K562 (cell line): ENCODE measurements around the gene RECK. TPM values are rescaled to one million over a fixed set of nuclear protein-coding genes. Genes with fewer than 3 reads are reported as not detected.

ENCODE experiments used
- ATAC-seq: fragments of 200-7000 bp; cut with Tn5 transposase; 3 replicates; pipeline ENCODE4 v1.9.1; 2020; ENCODE audit warnings: moderate library complexity
- BruUV-seq: library from RNA; stranded (reverse); fragments of 400-500 nt; replicated peaks from 2 replicates; lab custom pipeline; 2021; lab: Mats Ljungman, UMichigan
- CTCF ChIA-PET: fragments of 300-600 bp; formaldehyde crosslinking; extraction: SDS; loops from one replicate; lab custom pipeline; 2021; ENCODE audit warnings: low intra/inter-chr PET ratio; lab: Yijun Ruan, JAX
- POLR2A ChIA-PET: fragments of 300-600, 350-650 bp; sonication (Branson Sonifier 250); formaldehyde crosslinking; extraction: SDS; loops from one replicate; lab custom pipeline; 2021; ENCODE audit warnings: antibody characterized with exemption, inconsistent platforms; lab: Yijun Ruan, JAX
- DNase-seq, 4 experiments: peaks; one replicate each; pipeline versions ENCODE4 v3.0.0 to v3.0.0-alpha.2; 2011 to 2018; ENCODE audit warnings: low spot score in 3 of 4, mixed read lengths in 3 of 4; ENCODE audit errors: extremely low read depth in 1 of 4
- FAIRE-seq: peaks from 2 replicates; lab custom pipeline; 2011; peaks lifted over from hg19 to GRCh38; lab: Jason Lieb, UNC
- H2AFZ ChIP-seq: 2 replicates; pipeline ENCODE4 v1.6.0; 2011; ENCODE audit warnings: low read depth, low read length, control low read depth, inconsistent platforms
- H3K27ac ChIP-seq: fragments of 200-600 bp; 3 replicates; pipeline ENCODE4 v1.8.0; 2011; ENCODE audit warnings: low read depth, mild to moderate bottlenecking, control low read depth, inconsistent platforms, low read length, moderate library complexity, mixed read lengths; ENCODE audit errors: extremely low read depth
- H3K27me3 ChIP-seq, 2 experiments: fragments of 300-600 bp in 1 of 2; 2 replicates in 1 of 2; 3 replicates in 1 of 2; pipeline versions ENCODE4 v1.6.0 to v1.8.0; 2011; ENCODE audit warnings: inconsistent platforms in 2 of 2, low read length in 2 of 2, mild to moderate bottlenecking in 1 of 2, mixed read lengths in 1 of 2, moderate library complexity in 1 of 2; ENCODE audit not compliant: control insufficient read depth in 2 of 2, insufficient read depth in 2 of 2
- H3K36me3 ChIP-seq: fragments of 300-600 bp; 3 replicates; pipeline ENCODE4 v1.8.0; 2011; ENCODE audit warnings: mild to moderate bottlenecking, low read length, inconsistent platforms; ENCODE audit not compliant: control insufficient read depth, insufficient read depth
- H3K4me1 ChIP-seq, 2 experiments: fragments of 200-600 bp in 1 of 2; replicated peaks in 1 of 2; 2 replicates in 1 of 2; 3 replicates in 1 of 2; pipeline versions ENCODE4 v1.5.1 to v1.8.0; 2011; ENCODE audit warnings: inconsistent platforms in 2 of 2, low read length in 2 of 2, mild to moderate bottlenecking in 1 of 2, mixed read lengths in 1 of 2, moderate library complexity in 1 of 2; ENCODE audit not compliant: control insufficient read depth in 2 of 2, insufficient read depth in 2 of 2
- H3K4me2 ChIP-seq: 2 replicates; pipeline ENCODE4 v1.6.1; 2011; ENCODE audit warnings: low read length, control low read depth, inconsistent platforms, mixed read lengths; ENCODE audit not compliant: insufficient read depth
- H3K4me3 ChIP-seq: fragments of 200-600 bp; sonication (generic), shearing (Covaris generic); 2 replicates; pipeline ENCODE4 v1.5.1; 2016; ENCODE audit warnings: control low read depth, inconsistent platforms
- H3K79me2 ChIP-seq: fragments of 200-600 bp; 3 replicates; pipeline ENCODE4 v1.8.0; 2011; ENCODE audit warnings: low read length, inconsistent platforms; ENCODE audit not compliant: control insufficient read depth, insufficient read depth
- H3K9ac ChIP-seq, 2 experiments: 2 replicates each; pipeline versions ENCODE4 v1.6.0 to v1.6.1; 2011; ENCODE audit warnings: low read depth in 2 of 2, low read length in 2 of 2, control low read depth in 1 of 2, inconsistent platforms in 1 of 2, mild to moderate bottlenecking in 1 of 2, mixed read lengths in 1 of 2; ENCODE audit not compliant: insufficient read depth in 1 of 2
- H3K9me1 ChIP-seq: one replicate; pipeline ENCODE4 v1.6.0; 2011; ENCODE audit warnings: inconsistent platforms, mild to moderate bottlenecking, low read length, moderate library complexity; ENCODE audit not compliant: control insufficient read depth, insufficient read depth
- H3K9me3 ChIP-seq: replicated peaks from 2 replicates; pipeline ENCODE4 v1.5.1; 2011; ENCODE audit warnings: low read depth, low read length, inconsistent platforms; ENCODE audit not compliant: control insufficient read depth, insufficient read depth
- H4K20me1 ChIP-seq: replicated peaks from 2 replicates; pipeline ENCODE4 v1.6.1; 2011; ENCODE audit warnings: low read length, inconsistent platforms, mixed read lengths; ENCODE audit not compliant: control insufficient read depth, insufficient read depth
- BACH1 ChIP-seq: fragments of 200-800 bp; sonication (Bioruptor generic); IDR thresholded peaks from 2 replicates; pipeline ENCODE4 v1.6.1; 2016; ENCODE audit warnings: missing genetic modification characterization, missing compliant biosample characterization
- BMI1 ChIP-seq: fragments of 150-350 bp; IDR thresholded peaks from 2 replicates; pipeline ENCODE4 v1.6.1; 2014; ENCODE audit warnings: low read length
- E2F3 ChIP-seq: fragments of 250-450 bp; sonication (Bioruptor Pico); IDR thresholded peaks from 2 replicates; pipeline ENCODE4 v1.4.0; 2020; ENCODE audit warnings: mild to moderate bottlenecking
- KDM5B ChIP-seq: fragments of 200-600 bp; sonication (generic); IDR thresholded peaks from 2 replicates; pipeline ENCODE4 v1.6.1; 2012; ENCODE audit warnings: low read depth, mild to moderate bottlenecking, moderate library complexity, low read length, control low read depth, inconsistent platforms; ENCODE audit not compliant: insufficient replicate concordance
- PRMT5 ChIP-seq: sonication (generic); formaldehyde crosslinking; IDR thresholded peaks from 2 replicates; pipeline ENCODE4 v1.5.0; 2020; ENCODE audit warnings: missing genetic modification reagents
- SIRT6 ChIP-seq: IDR thresholded peaks from one replicate; pipeline ENCODE4 v1.6.1; 2012; ENCODE audit warnings: low read depth, mild to moderate bottlenecking, control low read depth, inconsistent platforms, low read length, moderate library complexity
- WGBS: fragments of 100-300 bp; shearing (Covaris generic); methylation state at CpG from one replicate; pipeline ENCODE4 v1.1.6; 2016; ENCODE audit warnings: low coverage, mixed read lengths; ENCODE audit not compliant: insufficient coverage; ENCODE audit errors: missing lambda C conversion rate; 5-methylcytosine and 5-hydroxymethylcytosine counted together
- in situ Hi-C: fragments of 300-500 bp; cut with MboI; formaldehyde crosslinking; loops from 4 replicates; pipeline ENCODE4 v1.15.0; 2018; ENCODE audit warnings: inconsistent platforms, mixed read lengths
- intact Hi-C: fragments of 100-400 bp; cut with micrococcal nuclease; formaldehyde crosslinking; loops from 2 replicates; pipeline ENCODE4 v1.14.2; 2022
- polyA plus RNA-seq, 8 experiments: library from polyadenylated mRNA; depleted of rRNA in 4 of 8; stranded (reverse) in 5 of 8; unstranded in 3 of 8; fragments of >200 nt; fragmentation: Nextera tagmentation in 2 of 8; fragmentation: Illumina TruSeq in 1 of 8; extraction: Ambion mirVana in 2 of 8; extraction: Trizol in 1 of 8; gene quantifications; 2 replicates each; pipeline versions ENCODE4 v1.2.1 to v1.2.3, GENCODE V29; 2011 to 2014; ENCODE audit warnings: inconsistent platforms in 1 of 8, missing spikeins in 1 of 8
- total RNA-seq, 7 experiments: library from RNA; depleted of rRNA in 6 of 7; stranded (reverse); fragments of >200 nt in 6 of 7; fragmentation: Illumina TruSeq in 2 of 7; extraction: Trizol in 2 of 7; gene quantifications; 2 replicates each; pipeline versions ENCODE4 v1.2.1 to v1.2.3, GENCODE V29; 2011 to 2021; ENCODE audit warnings: low replicate concordance in 1 of 7
- TF ChIP-seq, protein P1 (sequence below): fragments of 250-450 bp; sonication (Bioruptor Pico); IDR thresholded peaks from 2 replicates; pipeline ENCODE4 v1.8.0; 2021; ENCODE audit warnings: moderate library complexity, mild to moderate bottlenecking, inconsistent platforms

The RECK gene
- total and polyA plus RNA-seq, 9 of the 15 experiments (the other 6 are each of a cell fraction or from before 2014, with no cell fraction given): 0.04 to 0.36 (median 0.16) TPM

DNA sequence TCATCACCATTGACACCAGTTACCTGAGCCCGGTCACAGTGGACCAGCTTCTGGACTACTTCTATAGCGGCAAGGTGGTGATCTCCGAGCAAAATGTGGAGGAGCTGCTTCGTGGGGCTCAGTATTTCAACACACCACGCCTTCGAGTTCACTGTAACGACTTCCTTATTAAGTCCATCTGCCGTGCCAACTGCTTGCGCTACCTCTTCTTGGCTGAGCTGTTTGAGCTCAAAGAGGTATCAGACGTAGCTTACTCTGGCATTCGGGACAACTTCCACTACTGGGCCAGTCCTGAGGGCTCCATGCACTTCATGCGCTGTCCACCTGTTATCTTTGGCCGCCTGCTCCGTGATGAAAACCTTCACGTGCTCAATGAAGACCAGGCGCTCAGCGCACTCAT lies 133.0 kb downstream of the RECK start:
- DNase-seq (no peak), FAIRE-seq (no peak), ATAC-seq (no peak)
- ChIA-PET POLR2A (interaction anchor here (0.6 kb wide), 1 partner anchor 85 kb away, joined by 3 read pairs; no protein-coding TSS in a partner anchor), CTCF (no interaction called here)
- no peak overlapping the region for H3K4me3 ChIP-seq
- H3K79me2 ChIP-seq: no peaks in the 10 kb centered on the region
- no peak overlapping the region for H3K4me2 ChIP-seq
- BruUV-seq: no TSS peak
- H3K4me1 ChIP-seq: peaks cover 5 to 16% of the 10 kb centered on the region in 2 experiments; a peak in 4 of 5 replicates
- H3K27me3 ChIP-seq: peaks cover 0 to 15% of the 10 kb centered on the region in 2 experiments; a peak in 2 of 5 replicates
- intact Hi-C loops (loop anchor here (5.0 kb wide), 2 partner anchors 147 to 212 kb away; partner anchors contain the start of gene OR2S2), in situ Hi-C loops (loop anchor here (5.0 kb wide), 1 partner anchor 67 kb away; no protein-coding TSS in a partner anchor)
- no peaks in the 10 kb centered on the region for H4K20me1 ChIP-seq
- no peak overlapping the region for H3K27ac ChIP-seq
- no peaks in the 10 kb centered on the region for H3K9me1 ChIP-seq
- 67% methylated on average over 14 of the region's 17 CpGs for WGBS
- H3K9ac ChIP-seq: no peak overlapping the region
- H2AFZ ChIP-seq: no peak overlapping the region
- TF ChIP-seq BACH1 (tag): no peak
- H3K9me3 ChIP-seq: no peaks in the 10 kb centered on the region
- no peaks in the 10 kb centered on the region for H3K36me3 ChIP-seq

DNA sequence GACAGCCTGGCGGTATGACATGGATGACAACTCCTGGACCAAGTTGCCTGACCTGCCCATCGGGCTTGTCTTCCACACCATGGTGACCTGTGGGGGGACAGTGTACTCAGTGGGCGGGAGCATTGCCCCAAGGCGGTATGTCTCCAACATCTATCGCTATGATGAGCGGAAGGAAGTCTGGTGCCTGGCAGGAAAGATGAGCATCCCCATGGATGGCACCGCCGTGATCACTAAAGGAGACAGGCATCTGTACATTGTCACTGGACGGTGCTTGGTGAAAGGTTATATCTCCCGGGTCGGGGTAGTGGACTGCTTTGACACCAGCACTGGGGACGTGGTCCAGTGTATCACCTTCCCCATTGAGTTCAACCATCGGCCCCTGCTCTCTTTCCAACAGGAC lies 133.8 kb downstream of the RECK start:
- H3K4me2 ChIP-seq: no peak overlapping the region
- no peaks in the 10 kb centered on the region for H3K79me2 ChIP-seq
- H3K27me3 ChIP-seq: peaks cover 0 to 15% of the 10 kb centered on the region in 2 experiments; a peak in 2 of 5 replicates
- H3K9ac ChIP-seq: no peak overlapping the region
- H3K9me1 ChIP-seq: no peaks in the 10 kb centered on the region
- in situ Hi-C loops: no loop called here
- ChIA-PET CTCF (no interaction called here), POLR2A (interaction anchor here (1.3 kb wide), 1 partner anchor 16 kb away, joined by 4 read pairs; no protein-coding TSS in a partner anchor)
- H3K4me1 ChIP-seq: peaks cover 5 to 16% of the 10 kb centered on the region in 2 experiments; a peak in 4 of 5 replicates
- H2AFZ ChIP-seq: no peak overlapping the region
- H3K27ac ChIP-seq: no peak overlapping the region
- no TSS peak for BruUV-seq
- WGBS: 20% methylated on average over 13 of the region's 13 CpGs
- FAIRE-seq: no peak
- H3K36me3 ChIP-seq: no peaks in the 10 kb centered on the region
- no peak for DNase-seq
- H4K20me1 ChIP-seq: no peaks in the 10 kb centered on the region
- intact Hi-C loops: no loop called here
- no peaks in the 10 kb centered on the region for H3K9me3 ChIP-seq
- no peak for ATAC-seq
- no peak overlapping the region for H3K4me3 ChIP-seq
- no peak for TF ChIP-seq PRMT5 (CRISPR knock-in tag)
- TF ChIP-seq SIRT6: no peak
- no peak for TF ChIP-seq E2F3 (CRISPR knock-in tag)
- TF ChIP-seq KDM5B: no peak
- no peak for TF ChIP-seq BMI1
- TF ChIP-seq, protein P1, sequence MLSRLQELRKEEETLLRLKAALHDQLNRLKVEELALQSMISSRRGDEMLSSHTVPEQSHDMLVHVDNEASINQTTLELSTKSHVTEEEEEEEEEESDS (CRISPR knock-in tag): no peak
